Right ventricle myocardium inferior (tissue), 1 donor: Measurements from ENCODE around the gene DDTL. TPM values are rescaled to one million over a fixed set of nuclear protein-coding genes. Genes with fewer than 3 reads are reported as not detected.

Source experiments
- total RNA-seq: library from RNA; stranded (reverse); fragmentation: NEBNext Ultra II Directional; extraction: Animal tissue kit (Norgen Biotek cat#: 25700); gene quantifications from one replicate; pipeline ENCODE4 v1.2.1, GENCODE V29; 2021
- donor health status: DM: no; HTN: yes; CAD: no; lungs with severe emphysema.

Gene DDTL
- total RNA-seq, 1 donor from 2014 or later: 1.5 TPM

Other genes with a start within 250 kb of the DDTL start
- 3.2 TPM for gene ZNF70, start 215.8 kb upstream of the DDTL start, total RNA-seq
- gene VPREB3, start 212.5 kb upstream of the DDTL start, total RNA-seq: 0.43 TPM
- gene C22orf15, start 203.9 kb upstream of the DDTL start, total RNA-seq: not detected
- 1,642 TPM for gene CHCHD10, start 198.9 kb upstream of the DDTL start, total RNA-seq
- 28.0 TPM for gene MMP11, start 194.0 kb upstream of the DDTL start, total RNA-seq
- 52.5 TPM for gene SMARCB1, start 179.9 kb upstream of the DDTL start, total RNA-seq
- gene DERL3, start 127.9 kb upstream of the DDTL start, total RNA-seq: 3.1 TPM
- 20.3 TPM for gene SLC2A11, start 109.0 kb upstream of the DDTL start, total RNA-seq
- gene MIF, start 72.5 kb upstream of the DDTL start, total RNA-seq: 272 TPM
- 4.6 TPM for gene GSTT2B, start 5.7 kb upstream of the DDTL start, total RNA-seq
- gene DDT, start 7.6 kb downstream of the DDTL start, total RNA-seq: 139 TPM
- not detected for gene GSTT2, start 13.2 kb downstream of the DDTL start, total RNA-seq
- not detected for gene GSTT4, start 38.6 kb downstream of the DDTL start, total RNA-seq
- 43.0 TPM for gene CABIN1, start 44.4 kb downstream of the DDTL start, total RNA-seq
- gene SUSD2, start 214.6 kb downstream of the DDTL start, total RNA-seq: 2.8 TPM